ENCODE measurements around the gene PCBP3. TPM values are rescaled to one million over a fixed set of nuclear protein-coding genes. Genes with fewer than 3 reads are reported as not detected.

PCBP3 gene
- total and polyA plus RNA-seq, 2 of the 8 experiments (the other 6 are each of a cell fraction or from before 2014, with no cell fraction given): 3.5 to 6.3 TPM

DNA sequence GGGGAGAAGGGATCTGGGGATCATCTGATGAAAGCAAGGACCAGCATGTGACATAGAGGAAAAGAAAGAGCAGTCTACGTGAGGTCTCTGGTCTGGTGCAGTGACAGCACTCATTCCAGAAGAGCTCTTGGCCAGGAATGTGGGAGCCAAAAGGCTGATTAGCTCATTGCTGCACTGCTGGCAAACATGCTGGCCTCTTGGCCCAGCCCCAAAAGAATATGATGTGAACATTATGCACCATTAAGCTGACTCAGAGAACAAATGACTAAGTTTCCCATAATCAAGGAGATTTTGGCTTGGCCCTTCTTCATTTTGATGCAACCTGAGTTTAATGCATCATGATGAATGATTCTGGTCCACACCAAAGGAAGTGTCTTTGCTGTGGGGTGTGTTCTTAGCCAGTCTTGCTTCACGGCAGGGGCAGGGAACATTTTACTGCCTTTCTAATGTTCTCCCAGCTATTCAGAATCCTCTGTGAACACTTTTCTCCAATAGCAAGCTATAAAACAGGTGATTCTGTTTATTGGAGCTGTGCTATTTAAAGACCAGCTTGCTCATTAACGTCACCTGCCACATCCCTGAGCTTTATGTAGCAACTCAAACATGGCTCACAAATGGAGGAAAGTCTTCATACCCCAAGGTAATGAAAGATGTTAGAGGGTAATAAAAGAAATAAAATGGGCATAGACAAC is 55.1 kb downstream of the PCBP3 start (continued):
- TF ChIP-seq, protein P1, sequence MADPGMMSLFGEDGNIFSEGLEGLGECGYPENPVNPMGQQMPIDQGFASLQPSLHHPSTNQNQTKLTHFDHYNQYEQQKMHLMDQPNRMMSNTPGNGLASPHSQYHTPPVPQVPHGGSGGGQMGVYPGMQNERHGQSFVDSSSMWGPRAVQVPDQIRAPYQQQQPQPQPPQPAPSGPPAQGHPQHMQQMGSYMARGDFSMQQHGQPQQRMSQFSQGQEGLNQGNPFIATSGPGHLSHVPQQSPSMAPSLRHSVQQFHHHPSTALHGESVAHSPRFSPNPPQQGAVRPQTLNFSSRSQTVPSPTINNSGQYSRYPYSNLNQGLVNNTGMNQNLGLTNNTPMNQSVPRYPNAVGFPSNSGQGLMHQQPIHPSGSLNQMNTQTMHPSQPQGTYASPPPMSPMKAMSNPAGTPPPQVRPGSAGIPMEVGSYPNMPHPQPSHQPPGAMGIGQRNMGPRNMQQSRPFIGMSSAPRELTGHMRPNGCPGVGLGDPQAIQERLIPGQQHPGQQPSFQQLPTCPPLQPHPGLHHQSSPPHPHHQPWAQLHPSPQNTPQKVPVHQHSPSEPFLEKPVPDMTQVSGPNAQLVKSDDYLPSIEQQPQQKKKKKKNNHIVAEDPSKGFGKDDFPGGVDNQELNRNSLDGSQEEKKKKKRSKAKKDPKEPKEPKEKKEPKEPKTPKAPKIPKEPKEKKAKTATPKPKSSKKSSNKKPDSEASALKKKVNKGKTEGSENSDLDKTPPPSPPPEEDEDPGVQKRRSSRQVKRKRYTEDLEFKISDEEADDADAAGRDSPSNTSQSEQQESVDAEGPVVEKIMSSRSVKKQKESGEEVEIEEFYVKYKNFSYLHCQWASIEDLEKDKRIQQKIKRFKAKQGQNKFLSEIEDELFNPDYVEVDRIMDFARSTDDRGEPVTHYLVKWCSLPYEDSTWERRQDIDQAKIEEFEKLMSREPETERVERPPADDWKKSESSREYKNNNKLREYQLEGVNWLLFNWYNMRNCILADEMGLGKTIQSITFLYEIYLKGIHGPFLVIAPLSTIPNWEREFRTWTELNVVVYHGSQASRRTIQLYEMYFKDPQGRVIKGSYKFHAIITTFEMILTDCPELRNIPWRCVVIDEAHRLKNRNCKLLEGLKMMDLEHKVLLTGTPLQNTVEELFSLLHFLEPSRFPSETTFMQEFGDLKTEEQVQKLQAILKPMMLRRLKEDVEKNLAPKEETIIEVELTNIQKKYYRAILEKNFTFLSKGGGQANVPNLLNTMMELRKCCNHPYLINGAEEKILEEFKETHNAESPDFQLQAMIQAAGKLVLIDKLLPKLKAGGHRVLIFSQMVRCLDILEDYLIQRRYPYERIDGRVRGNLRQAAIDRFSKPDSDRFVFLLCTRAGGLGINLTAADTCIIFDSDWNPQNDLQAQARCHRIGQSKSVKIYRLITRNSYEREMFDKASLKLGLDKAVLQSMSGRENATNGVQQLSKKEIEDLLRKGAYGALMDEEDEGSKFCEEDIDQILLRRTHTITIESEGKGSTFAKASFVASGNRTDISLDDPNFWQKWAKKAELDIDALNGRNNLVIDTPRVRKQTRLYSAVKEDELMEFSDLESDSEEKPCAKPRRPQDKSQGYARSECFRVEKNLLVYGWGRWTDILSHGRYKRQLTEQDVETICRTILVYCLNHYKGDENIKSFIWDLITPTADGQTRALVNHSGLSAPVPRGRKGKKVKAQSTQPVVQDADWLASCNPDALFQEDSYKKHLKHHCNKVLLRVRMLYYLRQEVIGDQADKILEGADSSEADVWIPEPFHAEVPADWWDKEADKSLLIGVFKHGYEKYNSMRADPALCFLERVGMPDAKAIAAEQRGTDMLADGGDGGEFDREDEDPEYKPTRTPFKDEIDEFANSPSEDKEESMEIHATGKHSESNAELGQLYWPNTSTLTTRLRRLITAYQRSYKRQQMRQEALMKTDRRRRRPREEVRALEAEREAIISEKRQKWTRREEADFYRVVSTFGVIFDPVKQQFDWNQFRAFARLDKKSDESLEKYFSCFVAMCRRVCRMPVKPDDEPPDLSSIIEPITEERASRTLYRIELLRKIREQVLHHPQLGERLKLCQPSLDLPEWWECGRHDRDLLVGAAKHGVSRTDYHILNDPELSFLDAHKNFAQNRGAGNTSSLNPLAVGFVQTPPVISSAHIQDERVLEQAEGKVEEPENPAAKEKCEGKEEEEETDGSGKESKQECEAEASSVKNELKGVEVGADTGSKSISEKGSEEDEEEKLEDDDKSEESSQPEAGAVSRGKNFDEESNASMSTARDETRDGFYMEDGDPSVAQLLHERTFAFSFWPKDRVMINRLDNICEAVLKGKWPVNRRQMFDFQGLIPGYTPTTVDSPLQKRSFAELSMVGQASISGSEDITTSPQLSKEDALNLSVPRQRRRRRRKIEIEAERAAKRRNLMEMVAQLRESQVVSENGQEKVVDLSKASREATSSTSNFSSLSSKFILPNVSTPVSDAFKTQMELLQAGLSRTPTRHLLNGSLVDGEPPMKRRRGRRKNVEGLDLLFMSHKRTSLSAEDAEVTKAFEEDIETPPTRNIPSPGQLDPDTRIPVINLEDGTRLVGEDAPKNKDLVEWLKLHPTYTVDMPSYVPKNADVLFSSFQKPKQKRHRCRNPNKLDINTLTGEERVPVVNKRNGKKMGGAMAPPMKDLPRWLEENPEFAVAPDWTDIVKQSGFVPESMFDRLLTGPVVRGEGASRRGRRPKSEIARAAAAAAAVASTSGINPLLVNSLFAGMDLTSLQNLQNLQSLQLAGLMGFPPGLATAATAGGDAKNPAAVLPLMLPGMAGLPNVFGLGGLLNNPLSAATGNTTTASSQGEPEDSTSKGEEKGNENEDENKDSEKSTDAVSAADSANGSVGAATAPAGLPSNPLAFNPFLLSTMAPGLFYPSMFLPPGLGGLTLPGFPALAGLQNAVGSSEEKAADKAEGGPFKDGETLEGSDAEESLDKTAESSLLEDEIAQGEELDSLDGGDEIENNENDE (IDR thresholded peaks at IDR 0.05; ENCODE audit: insufficient replicate concordance, low read length): no peak
- no peak for TF ChIP-seq SUZ12 (IDR thresholded peaks at IDR 0.05; ENCODE audit: low read length)
- TF ChIP-seq ZNF274 (IDR thresholded peaks at IDR 0.05; ENCODE audit: borderline replicate concordance, extremely low read depth, low read length): no peak
- TF ChIP-seq, protein P2, sequence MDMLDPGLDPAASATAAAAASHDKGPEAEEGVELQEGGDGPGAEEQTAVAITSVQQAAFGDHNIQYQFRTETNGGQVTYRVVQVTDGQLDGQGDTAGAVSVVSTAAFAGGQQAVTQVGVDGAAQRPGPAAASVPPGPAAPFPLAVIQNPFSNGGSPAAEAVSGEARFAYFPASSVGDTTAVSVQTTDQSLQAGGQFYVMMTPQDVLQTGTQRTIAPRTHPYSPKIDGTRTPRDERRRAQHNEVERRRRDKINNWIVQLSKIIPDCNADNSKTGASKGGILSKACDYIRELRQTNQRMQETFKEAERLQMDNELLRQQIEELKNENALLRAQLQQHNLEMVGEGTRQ (IDR thresholded peaks at IDR 0.05; ENCODE audit: low read length): no peak
- no peak for TF ChIP-seq FOSL1 (IDR thresholded peaks at IDR 0.05; ENCODE audit: insufficient read depth, low read depth, low read length)
